HEK293 (cell line): ENCODE results near the gene RANBP2.

Source experiments
- CTCF ChIP-seq: fragments of 450-650 bp; formaldehyde crosslinking; IDR thresholded peaks from 2 replicates; pipeline ENCODE4 v1.5.1; 2016; ENCODE audit warnings: missing biosample characterization, missing genetic modification characterization
- GLI2 ChIP-seq: fragments of 450-650 bp; formaldehyde crosslinking; IDR thresholded peaks from 2 replicates; pipeline ENCODE4; 2017; ENCODE audit warnings: missing biosample characterization, missing genetic modification characterization, low read depth, borderline replicate concordance
- TF ChIP-seq, protein P1 (sequence below): fragments of 450-650 bp; formaldehyde crosslinking; IDR thresholded peaks from 2 replicates; pipeline ENCODE4 v1.5.1; 2016; ENCODE audit warnings: missing biosample characterization, missing genetic modification characterization

GRCh38 chr2:108810993-108811957 lies 92.0 kb downstream of the RANBP2 start:
- TF ChIP-seq GLI2 (no peak), CTCF (no peak)
- TF ChIP-seq, protein P1, sequence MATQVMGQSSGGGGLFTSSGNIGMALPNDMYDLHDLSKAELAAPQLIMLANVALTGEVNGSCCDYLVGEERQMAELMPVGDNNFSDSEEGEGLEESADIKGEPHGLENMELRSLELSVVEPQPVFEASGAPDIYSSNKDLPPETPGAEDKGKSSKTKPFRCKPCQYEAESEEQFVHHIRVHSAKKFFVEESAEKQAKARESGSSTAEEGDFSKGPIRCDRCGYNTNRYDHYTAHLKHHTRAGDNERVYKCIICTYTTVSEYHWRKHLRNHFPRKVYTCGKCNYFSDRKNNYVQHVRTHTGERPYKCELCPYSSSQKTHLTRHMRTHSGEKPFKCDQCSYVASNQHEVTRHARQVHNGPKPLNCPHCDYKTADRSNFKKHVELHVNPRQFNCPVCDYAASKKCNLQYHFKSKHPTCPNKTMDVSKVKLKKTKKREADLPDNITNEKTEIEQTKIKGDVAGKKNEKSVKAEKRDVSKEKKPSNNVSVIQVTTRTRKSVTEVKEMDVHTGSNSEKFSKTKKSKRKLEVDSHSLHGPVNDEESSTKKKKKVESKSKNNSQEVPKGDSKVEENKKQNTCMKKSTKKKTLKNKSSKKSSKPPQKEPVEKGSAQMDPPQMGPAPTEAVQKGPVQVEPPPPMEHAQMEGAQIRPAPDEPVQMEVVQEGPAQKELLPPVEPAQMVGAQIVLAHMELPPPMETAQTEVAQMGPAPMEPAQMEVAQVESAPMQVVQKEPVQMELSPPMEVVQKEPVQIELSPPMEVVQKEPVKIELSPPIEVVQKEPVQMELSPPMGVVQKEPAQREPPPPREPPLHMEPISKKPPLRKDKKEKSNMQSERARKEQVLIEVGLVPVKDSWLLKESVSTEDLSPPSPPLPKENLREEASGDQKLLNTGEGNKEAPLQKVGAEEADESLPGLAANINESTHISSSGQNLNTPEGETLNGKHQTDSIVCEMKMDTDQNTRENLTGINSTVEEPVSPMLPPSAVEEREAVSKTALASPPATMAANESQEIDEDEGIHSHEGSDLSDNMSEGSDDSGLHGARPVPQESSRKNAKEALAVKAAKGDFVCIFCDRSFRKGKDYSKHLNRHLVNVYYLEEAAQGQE (tag by site-specific recombination) = no peak
